ENCODE data around the gene IL19. TPM values are rescaled to one million over a fixed set of nuclear protein-coding genes. Genes with fewer than 3 reads are reported as not detected.

Gene IL19
- total RNA-seq, 2 experiments from 2014 or later: not detected

DNA sequence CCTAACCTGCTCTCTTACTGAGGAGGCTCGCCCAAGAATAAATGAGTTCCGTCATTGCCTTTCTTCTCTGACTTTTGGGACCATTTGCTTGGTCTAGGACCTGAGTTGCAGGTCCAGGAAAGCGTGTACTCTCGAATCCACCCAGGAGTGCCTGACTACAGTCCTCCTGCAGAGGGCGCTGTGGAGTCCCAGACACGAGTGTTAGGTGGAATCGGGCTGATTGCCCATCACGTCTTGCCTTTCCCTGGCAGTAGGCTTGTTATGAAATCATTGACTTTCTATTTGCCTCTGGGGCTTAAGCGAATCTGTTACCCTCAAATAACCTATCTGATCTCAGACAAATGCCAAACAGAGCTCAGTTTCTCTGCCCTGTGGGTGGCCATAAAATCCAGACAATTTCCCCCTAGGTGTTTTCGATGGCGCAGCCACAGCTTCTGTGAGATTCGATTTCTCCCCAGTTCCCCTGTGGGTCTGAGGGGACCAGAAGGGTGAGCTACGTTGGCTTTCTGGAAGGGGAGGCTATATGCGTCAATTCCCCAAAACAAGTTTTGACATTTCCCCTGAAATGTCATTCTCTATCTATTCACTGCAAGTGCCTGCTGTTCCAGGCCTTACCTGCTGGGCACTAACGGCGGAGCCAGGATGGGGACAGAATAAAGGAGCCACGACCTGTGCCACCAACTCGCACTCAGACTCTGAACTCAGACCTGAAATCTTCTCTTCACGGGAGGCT is 94.5 kb downstream of the IL19 start, which contains the start of gene IL20:
IL20 (plus strand) TSS at position 685 of the 733 bp plus-strand sequence. CDS start 230 bp downstream, outside the sequence.
- Mint-ChIP-seq H3K4me3 (no peak within 1 kb of the TSS), H3K27me3 (ENCODE audit: low read depth) (peaks cover 42% of the 10 kb centered on the region), H3K9me3 (ENCODE audit: insufficient read depth) (no peaks in the 10 kb centered on the region), H3K27ac (no peak within 1 kb of the TSS), H3K36me3 (ENCODE audit: low read depth) (no peaks in the 10 kb centered on the region), H3K4me1 (ENCODE audit: low read depth) (peaks cover 6% of the 10 kb centered on the region)
- POLR2A ChIA-PET: no interaction called here
- ATAC-seq: peak; percentile 82
- peak; percentile 85 for DNase-seq
- CTCF ChIA-PET: interaction anchor here (0.5 to 4.2 kb wide), 34 partner anchors 11 to 251 kb away, joined by 3 to 43 read pairs (median 5); partner anchors contain the start of genes FCMR and IL24

DNA sequence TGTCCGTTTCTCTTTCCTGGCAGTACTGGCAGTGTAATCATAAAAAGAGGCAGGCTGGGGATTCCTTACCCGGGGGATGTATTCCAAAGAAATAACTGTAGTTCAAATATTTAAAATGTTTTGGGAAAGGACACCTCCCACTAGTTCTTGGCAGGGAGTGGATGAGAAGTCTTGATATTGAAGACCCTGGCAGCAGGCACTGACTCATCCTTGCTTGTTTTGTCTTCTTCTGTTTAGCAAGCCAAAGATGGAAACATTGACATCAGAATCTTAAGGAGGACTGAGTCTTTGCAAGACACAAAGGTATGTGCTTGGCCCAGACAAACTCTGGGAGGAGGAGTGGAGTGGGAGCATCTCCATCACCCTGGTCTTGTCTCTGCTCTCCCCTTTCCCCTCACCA is 95.5 kb downstream of the IL19 start:
- CTCF ChIA-PET: interaction anchor here (1.2 to 4.2 kb wide), 14 partner anchors 12 to 115 kb away, joined by 3 to 43 read pairs (median 16); no protein-coding TSS in a partner anchor
- Mint-ChIP-seq H3K27ac (no peak overlapping the region), H3K9me3 (ENCODE audit: insufficient read depth) (no peaks in the 10 kb centered on the region), H3K4me1 (ENCODE audit: low read depth) (peaks cover 6% of the 10 kb centered on the region), H3K36me3 (ENCODE audit: low read depth) (no peaks in the 10 kb centered on the region), H3K27me3 (ENCODE audit: low read depth) (peaks cover 40% of the 10 kb centered on the region), H3K4me3 (no peak overlapping the region)
- DNase-seq: no peak
- POLR2A ChIA-PET: no interaction called here
- no peak for ATAC-seq

DNA sequence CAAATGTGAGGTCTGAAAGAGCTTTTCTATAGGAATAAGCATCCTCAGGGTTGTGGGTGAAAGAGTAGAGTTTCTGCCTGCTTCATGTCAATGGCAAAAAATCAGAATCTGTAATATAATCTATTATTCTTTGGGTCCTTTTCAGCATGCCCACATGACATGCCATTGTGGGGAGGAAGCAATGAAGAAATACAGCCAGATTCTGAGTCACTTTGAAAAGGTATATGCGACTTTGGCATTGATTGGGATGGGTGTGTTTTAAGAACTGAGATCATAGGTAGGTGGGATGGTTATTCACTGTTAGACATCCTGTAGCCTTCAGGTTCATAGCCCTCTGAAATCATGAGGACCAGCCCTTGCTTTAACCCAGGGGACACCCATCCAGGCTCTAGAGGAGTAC is 96.7 kb downstream of the IL19 start:
- peaks cover 35% of the 10 kb centered on the region for H3K27me3 Mint-ChIP-seq (ENCODE audit: low read depth)
- H3K4me3 Mint-ChIP-seq: no peak overlapping the region
- H3K4me1 Mint-ChIP-seq (ENCODE audit: low read depth): peaks cover 6% of the 10 kb centered on the region
- CTCF ChIA-PET: interaction anchor here (0.5 to 1.6 kb wide), 6 partner anchors 20 to 246 kb away, joined by 3 read pairs; no protein-coding TSS in a partner anchor
- no peak overlapping the region for H3K27ac Mint-ChIP-seq
- peaks cover 3% of the 10 kb centered on the region for H3K36me3 Mint-ChIP-seq (ENCODE audit: low read depth)
- ATAC-seq (no peak), DNase-seq (no peak)
- POLR2A ChIA-PET: no interaction called here
- H3K9me3 Mint-ChIP-seq (ENCODE audit: insufficient read depth): peaks cover 4% of the 10 kb centered on the region

DNA sequence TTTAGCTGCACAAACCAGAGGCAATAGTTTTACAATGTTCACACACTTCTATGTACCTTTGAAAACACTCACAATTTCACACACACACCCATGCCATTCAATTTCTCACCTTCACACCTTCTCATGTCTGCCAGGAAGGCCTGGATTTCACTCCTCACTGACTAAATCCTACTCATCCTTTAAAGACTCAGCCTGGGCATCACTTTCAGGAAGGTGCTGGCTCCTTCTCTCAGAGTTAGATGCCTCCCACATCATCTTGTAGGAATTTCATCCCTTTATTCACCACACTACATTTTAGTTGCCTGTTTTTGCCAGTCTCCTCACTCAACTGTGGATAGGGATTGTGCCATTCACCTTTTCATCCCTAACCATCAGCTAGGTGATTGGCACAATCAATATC is 97.1 kb downstream of the IL19 start:
- POLR2A ChIA-PET: no interaction called here

DNA sequence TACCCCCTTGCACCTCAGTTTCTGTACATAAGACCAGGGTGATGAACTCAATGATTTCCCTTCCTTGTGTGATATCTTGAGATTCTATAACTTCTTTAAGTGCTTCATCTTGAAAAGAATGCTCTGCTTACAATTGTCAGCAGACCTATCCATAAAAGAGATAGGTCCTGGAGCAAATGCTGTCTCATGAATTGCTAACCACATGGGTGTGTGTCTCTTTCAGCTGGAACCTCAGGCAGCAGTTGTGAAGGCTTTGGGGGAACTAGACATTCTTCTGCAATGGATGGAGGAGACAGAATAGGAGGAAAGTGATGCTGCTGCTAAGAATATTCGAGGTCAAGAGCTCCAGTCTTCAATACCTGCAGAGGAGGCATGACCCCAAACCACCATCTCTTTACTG is 97.7 kb downstream of the IL19 start:
- Mint-ChIP-seq H3K36me3 (ENCODE audit: low read depth) (peaks cover 4% of the 10 kb centered on the region), H3K27ac (no peak overlapping the region), H3K27me3 (ENCODE audit: low read depth) (peaks cover 29% of the 10 kb centered on the region), H3K4me3 (no peak overlapping the region), H3K4me1 (ENCODE audit: low read depth) (peaks cover 6% of the 10 kb centered on the region), H3K9me3 (ENCODE audit: insufficient read depth) (peaks cover 5% of the 10 kb centered on the region)
- ChIA-PET CTCF (interaction anchor here (0.8 to 1.4 kb wide), 2 partner anchors 141 to 210 kb away, joined by 3 read pairs; no protein-coding TSS in a partner anchor), POLR2A (no interaction called here)
- ATAC-seq (no peak), DNase-seq (no peak)

More for the DNA sequence above, 97.1 kb downstream of the IL19 start:
- Mint-ChIP-seq H3K4me1 (ENCODE audit: low read depth) (peaks cover 6% of the 10 kb centered on the region), H3K27ac (no peak overlapping the region), H3K36me3 (ENCODE audit: low read depth) (peaks cover 4% of the 10 kb centered on the region), H3K4me3 (no peak overlapping the region), H3K9me3 (ENCODE audit: insufficient read depth) (peaks cover 5% of the 10 kb centered on the region), H3K27me3 (ENCODE audit: low read depth) (peaks cover 34% of the 10 kb centered on the region)
- CTCF ChIA-PET: interaction anchor here (0.8 to 1.6 kb wide), 6 partner anchors 19 to 210 kb away, joined by 3 read pairs; no protein-coding TSS in a partner anchor
- ATAC-seq: no peak
- DNase-seq: no peak

DNA sequence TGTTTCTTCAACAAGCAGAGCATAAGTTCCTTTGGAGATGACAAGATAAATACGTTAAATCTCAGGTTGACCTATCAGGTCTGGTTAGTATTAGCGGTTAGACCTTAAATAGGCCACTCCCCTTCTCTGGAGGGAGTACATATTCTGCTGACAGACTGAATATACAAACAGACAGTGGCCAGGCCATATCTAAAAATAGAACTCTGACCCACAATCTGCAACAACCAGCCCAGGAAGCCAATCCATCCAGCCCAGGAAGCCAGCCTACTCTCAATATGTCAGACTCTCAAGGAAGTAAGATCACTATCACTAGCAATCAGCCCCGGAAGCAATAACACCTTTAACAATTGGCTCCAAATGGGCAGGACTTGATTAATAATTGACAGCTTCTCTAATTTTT is 101.6 kb downstream of the IL19 start:
- Mint-ChIP-seq H3K4me3 (no peak overlapping the region), H3K9me3 (ENCODE audit: insufficient read depth) (peaks cover 7% of the 10 kb centered on the region), H3K27me3 (ENCODE audit: low read depth) (peaks cover 16% of the 10 kb centered on the region), H3K36me3 (ENCODE audit: low read depth) (peaks cover 11% of the 10 kb centered on the region), H3K4me1 (ENCODE audit: low read depth) (no peaks in the 10 kb centered on the region), H3K27ac (no peak overlapping the region)
- ChIA-PET POLR2A (no interaction called here), CTCF (interaction anchor here (0.8 to 1.9 kb wide), 7 partner anchors 10 to 137 kb away, joined by 3 to 8 read pairs (median 3); no protein-coding TSS in a partner anchor)
- DNase-seq (no peak), ATAC-seq (no peak)

DNA sequence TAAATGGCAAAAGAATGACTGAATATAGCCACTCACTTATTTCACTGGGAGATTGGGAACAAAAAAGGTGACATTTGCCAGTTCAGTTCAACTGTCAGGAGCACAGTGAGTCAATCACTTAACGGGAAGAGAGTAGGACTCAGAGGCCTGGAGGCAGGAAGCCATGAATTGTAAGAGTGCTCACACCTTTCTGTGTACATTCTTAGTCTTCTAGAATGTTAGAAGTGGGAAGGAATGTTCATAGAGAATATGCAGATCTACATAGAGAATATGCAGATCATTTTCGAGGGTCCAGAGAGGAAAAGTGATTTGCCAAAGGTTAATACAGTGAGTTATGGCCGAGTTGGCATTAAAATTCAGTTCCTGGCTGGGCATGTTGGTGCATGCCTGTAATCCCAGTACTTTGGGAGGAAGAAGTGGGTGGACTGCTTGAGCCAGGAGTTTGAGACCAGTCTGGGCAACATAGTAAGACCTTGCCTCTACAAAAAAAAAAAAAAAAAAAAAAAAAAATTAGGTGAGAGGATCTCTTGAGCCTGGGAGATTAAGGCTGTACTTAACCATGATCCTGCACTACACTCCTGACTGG is 103.1 kb downstream of the IL19 start:
- no peaks in the 10 kb centered on the region for H3K4me1 Mint-ChIP-seq (ENCODE audit: low read depth)
- peaks cover 22% of the 10 kb centered on the region for H3K9me3 Mint-ChIP-seq (ENCODE audit: insufficient read depth)
- H3K27me3 Mint-ChIP-seq (ENCODE audit: low read depth): peaks cover 5% of the 10 kb centered on the region
- ChIA-PET CTCF (interaction anchor here (1.0 to 1.9 kb wide), 5 partner anchors 12 to 109 kb away, joined by 3 to 8 read pairs (median 4); no protein-coding TSS in a partner anchor), POLR2A (no interaction called here)
- no peak for ATAC-seq
- peaks cover 17% of the 10 kb centered on the region for H3K36me3 Mint-ChIP-seq (ENCODE audit: low read depth)
- no peak overlapping the region for H3K27ac Mint-ChIP-seq
- DNase-seq: no peak
- no peak overlapping the region for H3K4me3 Mint-ChIP-seq

DNA sequence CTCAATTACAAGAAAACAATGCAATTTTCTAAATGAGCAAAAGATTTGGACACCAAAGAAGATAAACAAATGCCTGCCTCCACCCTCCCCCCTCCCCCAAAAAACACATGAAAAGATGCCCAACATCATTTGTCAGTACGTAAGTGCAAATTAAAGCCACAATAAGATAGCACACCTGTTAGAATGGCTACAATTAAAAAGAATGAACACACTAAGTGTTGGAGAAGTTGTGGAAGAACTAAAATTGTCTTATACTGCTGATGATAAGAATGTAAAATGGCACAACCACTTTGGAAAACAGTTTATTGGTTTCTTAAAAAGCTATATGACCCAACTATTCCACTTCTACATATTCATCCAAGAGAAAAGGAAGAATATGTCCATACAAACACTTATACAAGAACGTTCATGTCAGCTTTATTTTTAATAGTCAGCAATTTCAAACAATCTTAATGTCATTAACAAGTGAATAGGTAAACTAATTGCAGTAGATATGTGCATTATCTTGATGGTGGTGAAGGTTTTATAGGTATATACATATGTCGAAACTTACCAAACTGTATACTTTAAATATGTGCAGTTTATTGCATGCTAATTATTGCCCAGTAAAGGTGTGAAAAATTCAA is 105.3 kb downstream of the IL19 start:
- Mint-ChIP-seq H3K27me3 (ENCODE audit: low read depth) (peaks cover 2% of the 10 kb centered on the region), H3K4me3 (no peak overlapping the region), H3K9me3 (ENCODE audit: insufficient read depth) (peaks cover 30% of the 10 kb centered on the region), H3K27ac (no peak overlapping the region), H3K36me3 (ENCODE audit: low read depth) (peaks cover 23% of the 10 kb centered on the region), H3K4me1 (ENCODE audit: low read depth) (no peaks in the 10 kb centered on the region)
- ATAC-seq: no peak
- no peak for DNase-seq
- POLR2A ChIA-PET: no interaction called here
- CTCF ChIA-PET: no interaction called here

DNA sequence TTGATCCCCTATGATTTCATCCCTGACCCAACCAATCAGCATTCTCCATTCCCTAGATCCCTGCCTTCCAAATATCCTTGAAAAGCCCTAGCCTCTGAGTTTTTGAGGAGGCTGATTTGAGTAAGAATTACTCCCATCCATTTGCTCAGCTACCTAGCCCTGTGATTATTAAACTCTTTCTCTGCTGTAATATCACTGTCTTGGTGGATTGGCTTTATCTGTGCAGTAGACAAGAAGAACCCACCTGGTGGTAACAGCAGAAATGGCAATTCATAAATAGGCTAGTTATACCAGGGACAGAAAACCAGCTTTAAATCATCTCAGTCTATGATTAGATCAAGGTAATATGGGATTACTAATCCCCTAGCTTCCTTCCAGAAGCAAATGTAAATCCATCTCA is 107.9 kb downstream of the IL19 start:
- CTCF ChIA-PET: interaction anchor here (0.6 to 4.6 kb wide), 13 partner anchors 10 to 112 kb away, joined by 3 to 20 read pairs (median 4); partner anchors contain the start of gene IL20
- peaks cover 25% of the 10 kb centered on the region for H3K9me3 Mint-ChIP-seq (ENCODE audit: insufficient read depth)
- H3K27me3 Mint-ChIP-seq (ENCODE audit: low read depth): peaks cover 4% of the 10 kb centered on the region
- POLR2A ChIA-PET: no interaction called here
- H3K4me1 Mint-ChIP-seq (ENCODE audit: low read depth): no peaks in the 10 kb centered on the region
- H3K4me3 Mint-ChIP-seq: no peak overlapping the region
- peaks cover 19% of the 10 kb centered on the region for H3K36me3 Mint-ChIP-seq (ENCODE audit: low read depth)
- DNase-seq (no peak), ATAC-seq (no peak)
- H3K27ac Mint-ChIP-seq: no peak overlapping the region

DNA sequence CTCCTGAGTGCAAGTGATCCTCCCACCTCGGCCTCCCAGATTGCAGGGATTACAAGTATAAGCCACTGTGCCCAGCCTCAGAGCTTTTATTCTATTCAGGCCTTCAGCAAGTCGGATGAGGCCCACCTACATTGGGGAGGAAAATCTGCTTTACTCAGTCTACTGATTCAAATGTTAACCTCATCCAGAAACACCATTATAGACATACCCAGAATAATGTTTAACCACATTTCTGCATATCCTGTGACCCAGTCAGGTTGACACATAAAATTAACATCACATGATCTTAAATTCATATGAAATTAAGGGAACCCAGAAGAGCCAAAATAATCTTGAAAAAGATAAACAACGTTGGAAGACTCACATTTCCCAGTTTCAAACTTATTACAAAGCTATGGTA is 109.7 kb downstream of the IL19 start:
- Mint-ChIP-seq H3K4me1 (ENCODE audit: low read depth) (no peaks in the 10 kb centered on the region), H3K36me3 (ENCODE audit: low read depth) (peaks cover 17% of the 10 kb centered on the region), H3K27ac (no peak overlapping the region), H3K4me3 (no peak overlapping the region), H3K9me3 (ENCODE audit: insufficient read depth) (peaks cover 25% of the 10 kb centered on the region), H3K27me3 (ENCODE audit: low read depth) (peaks cover 5% of the 10 kb centered on the region)
- CTCF ChIA-PET: interaction anchor here (0.9 to 5.9 kb wide), 6 partner anchors 16 to 145 kb away, joined by 3 to 27 read pairs (median 10); partner anchors contain the start of gene IL20
- POLR2A ChIA-PET: no interaction called here
- DNase-seq: peak; percentile 4
- no peak for ATAC-seq

DNA sequence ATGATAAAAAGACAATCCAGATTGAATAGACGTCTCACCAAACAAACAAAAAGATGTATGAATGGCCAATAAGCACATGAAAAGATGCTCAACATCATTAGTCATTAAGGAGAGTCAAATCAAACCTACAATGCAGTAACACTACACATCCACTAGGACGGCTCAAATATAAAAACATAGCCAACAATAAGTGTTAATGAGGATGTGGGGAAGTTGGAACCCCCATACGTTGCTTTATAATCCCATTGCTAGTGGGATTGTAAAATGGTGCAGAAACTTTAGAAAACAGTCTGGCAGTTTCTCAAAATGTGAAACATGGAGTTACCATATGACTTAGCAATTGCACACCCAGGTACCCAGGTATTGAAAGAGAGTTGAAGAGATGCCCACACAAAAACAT is 112.0 kb downstream of the IL19 start:
- POLR2A ChIA-PET: no interaction called here
- H3K4me1 Mint-ChIP-seq (ENCODE audit: low read depth): no peaks in the 10 kb centered on the region
- H3K27ac Mint-ChIP-seq: no peak overlapping the region
- peaks cover 12% of the 10 kb centered on the region for H3K36me3 Mint-ChIP-seq (ENCODE audit: low read depth)
- CTCF ChIA-PET: interaction anchor here (1.7 to 5.9 kb wide), 3 partner anchors 11 to 30 kb away, joined by 6 to 27 read pairs (median 24); partner anchors contain the start of gene IL20
- peaks cover 19% of the 10 kb centered on the region for H3K9me3 Mint-ChIP-seq (ENCODE audit: insufficient read depth)
- peak; percentile 13 for DNase-seq
- H3K4me3 Mint-ChIP-seq: no peak overlapping the region
- no peak for ATAC-seq
- H3K27me3 Mint-ChIP-seq (ENCODE audit: low read depth): peaks cover 12% of the 10 kb centered on the region

All from activated CD8-positive, alpha-beta T cell treated with anti-CD3 and anti-CD28 coated beads, Interleukin-2, amount 10 ng/mL, durations not matched to agents 7 days and 5 days (primary cell).